Ecto neural progenitor cell (in vitro differentiated cells): Measurements from ENCODE around the gene SLC4A4.

Experiments
- DNase-seq: peaks from one replicate; pipeline ENCODE4 v3.0.0-alpha.2; 2018; ENCODE audit warnings: low spot score

Gene SLC4A4

DNA sequence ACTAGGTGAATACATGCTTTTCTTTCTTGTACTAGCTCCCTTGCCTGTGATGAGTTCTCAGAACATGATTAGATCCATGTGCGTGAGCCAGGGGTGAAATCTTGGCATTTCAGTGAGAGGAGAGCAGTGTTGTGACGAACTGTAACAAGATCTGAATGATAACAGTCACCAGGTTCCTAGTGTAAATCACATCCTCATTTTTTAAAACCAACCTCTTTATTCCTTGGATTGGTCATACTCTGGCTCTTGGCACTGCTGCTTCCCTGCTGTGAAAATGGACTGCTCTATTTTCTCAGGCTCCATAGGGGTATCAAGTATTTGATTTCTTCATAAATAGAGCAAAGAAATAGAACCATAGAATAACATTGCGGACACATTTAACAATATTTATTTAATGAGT lies 206.3 kb downstream of the SLC4A4 start:
- DNase-seq: no peak

DNA sequence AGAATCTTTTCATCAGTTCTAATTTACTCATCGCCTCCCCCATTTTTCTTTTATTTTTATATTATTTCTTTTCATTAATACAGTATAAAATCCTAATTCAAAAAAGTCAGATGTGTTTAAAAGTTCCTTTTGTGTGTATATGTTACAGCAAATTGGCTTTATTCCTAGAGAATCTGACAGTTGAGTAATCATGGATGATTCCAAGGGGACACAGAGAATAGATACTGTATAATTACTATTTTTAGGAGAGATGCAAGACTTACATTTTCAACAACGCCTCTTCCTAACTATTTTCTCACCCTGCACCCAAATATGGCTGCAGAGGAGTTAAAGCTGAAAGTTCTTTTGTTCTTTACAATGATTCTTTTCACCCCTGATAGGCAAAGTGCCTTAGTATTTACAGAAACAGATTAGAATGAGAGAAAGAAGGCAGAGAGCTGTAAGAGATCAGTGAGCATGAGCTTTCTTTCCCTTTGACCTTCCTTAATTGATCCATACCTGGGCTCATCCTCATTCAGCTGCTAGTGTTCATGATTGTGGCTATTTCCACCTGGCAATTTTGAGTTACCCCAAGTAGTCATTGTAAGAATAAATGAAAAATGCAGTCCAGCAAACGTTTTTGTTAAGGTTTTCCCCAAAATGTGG lies 210.8 kb downstream of the SLC4A4 start:
- no peak for DNase-seq

DNA sequence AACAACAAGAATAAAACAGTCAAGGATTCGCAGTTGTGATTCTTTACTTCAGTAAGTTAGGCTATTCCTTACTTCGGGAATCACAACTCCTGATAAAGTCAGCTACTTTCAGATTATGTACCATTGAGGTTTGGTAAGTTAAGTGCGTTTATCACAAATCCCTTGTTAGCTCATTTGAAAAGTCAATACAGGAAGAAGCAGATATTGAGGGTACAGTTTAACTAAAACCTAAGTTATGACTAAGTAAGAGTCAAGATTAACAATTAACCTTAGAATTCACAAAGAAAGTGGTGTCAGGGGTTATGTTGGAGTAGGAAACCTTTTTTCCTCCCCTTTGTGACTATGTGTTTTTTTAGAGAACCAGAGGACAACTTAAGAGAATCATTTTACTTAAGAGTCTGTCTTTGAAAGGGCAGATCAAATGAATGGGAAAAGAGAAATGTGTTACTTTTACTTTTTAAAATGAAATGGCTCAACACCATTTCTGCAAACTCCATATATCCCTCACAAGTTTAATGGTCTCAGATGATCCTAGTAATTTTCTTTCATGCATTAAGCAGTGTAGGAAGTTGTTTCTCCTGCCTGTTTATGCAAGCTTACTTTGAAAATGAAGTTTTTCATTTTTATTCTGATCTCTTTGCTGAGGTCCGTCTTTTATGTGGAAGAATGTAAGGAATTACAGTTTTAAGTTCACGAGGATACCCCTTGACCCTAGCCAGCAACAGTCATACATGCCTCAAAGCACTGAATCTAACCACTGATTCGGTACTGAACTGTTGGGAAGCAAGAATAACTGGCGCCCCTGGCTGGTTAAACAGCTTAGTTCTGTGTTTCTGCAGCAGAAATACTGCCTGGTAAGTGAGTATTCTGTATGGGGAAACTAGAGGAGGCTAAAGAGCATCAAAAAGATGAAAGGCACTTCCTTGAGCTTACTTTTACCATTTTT lies 211.7 kb downstream of the SLC4A4 start:
- DNase-seq: no peak

DNA sequence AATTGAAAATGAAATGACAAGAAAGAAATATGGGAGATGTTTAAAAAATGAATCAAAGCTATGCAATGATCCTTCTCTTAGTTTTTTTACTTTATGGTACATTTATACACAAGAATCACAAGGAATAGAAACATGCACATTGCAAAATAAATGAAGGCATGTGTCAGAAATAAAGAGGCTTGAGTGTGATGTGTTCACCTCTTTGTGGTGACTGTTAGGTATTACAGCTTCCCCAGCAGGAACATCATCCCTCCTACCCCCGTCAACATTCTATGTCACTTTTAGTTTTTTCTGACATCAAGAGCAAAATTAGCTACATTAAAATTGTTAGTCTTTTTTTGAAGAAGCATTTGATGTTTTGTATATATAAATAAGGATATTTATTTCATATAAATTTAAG lies 214.8 kb downstream of the SLC4A4 start:
- no peak for DNase-seq

DNA sequence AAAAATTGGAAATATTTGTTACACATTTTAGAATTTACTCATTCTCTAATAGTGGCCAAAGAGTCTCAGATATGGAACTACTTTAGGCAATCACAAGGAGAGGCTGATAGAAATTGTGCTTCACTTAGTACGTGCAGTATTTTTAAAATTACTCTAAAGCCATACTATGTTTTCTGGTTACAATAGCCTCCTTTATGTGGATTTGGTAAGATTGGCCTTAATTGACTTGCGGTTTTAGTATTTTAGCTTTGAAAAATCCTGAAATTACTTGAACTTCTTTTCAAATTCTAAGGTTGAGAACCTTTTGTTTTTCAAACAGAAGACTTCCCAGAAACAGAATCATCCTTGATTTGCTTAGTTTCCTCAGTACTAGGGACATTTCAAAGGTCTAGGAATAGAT lies 215.2 kb downstream of the SLC4A4 start:
- DNase-seq: no peak

- no peak for DNase-seq
These were observed 219.4 kb downstream of the SLC4A4 start for GRCh38 chr4:71558248-71558647.

- DNase-seq: no peak
These were observed 221.2 kb downstream of the SLC4A4 start for GRCh38 chr4:71559957-71560571.

- no peak for DNase-seq
These were observed 226.0 kb downstream of the SLC4A4 start for GRCh38 chr4:71564775-71565174.

GRCh38 chr4:71566856-71567255 lies 228.0 kb downstream of the SLC4A4 start:
- no peak for DNase-seq

- DNase-seq: no peak
These were observed 229.3 kb downstream of the SLC4A4 start for GRCh38 chr4:71568131-71568530.

GRCh38 chr4:71570492-71570891 lies 231.7 kb downstream of the SLC4A4 start:
- DNase-seq: no peak

DNA sequence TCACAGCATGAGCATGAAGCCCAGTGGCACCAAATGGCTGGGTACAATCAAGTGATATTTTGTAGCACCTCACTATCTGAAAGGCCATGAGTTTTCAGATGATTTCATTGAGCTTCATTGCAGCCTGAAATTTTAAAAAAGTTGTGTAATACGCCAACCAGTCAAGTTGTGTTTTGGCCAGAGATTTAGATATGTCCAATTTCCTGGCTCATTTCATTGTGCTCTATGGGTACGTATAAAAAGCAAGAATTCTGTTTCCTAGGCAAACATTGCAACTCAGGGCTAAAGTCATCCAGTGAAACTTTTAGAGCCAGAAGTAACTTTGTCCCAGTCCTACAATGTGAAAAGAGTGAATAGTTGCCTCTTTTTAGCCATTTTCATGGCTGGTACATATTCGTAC lies 232.5 kb downstream of the SLC4A4 start:
- no peak for DNase-seq

GRCh38 chr4:71583971-71584370 lies 245.2 kb downstream of the SLC4A4 start:
- DNase-seq: no peak

DNA sequence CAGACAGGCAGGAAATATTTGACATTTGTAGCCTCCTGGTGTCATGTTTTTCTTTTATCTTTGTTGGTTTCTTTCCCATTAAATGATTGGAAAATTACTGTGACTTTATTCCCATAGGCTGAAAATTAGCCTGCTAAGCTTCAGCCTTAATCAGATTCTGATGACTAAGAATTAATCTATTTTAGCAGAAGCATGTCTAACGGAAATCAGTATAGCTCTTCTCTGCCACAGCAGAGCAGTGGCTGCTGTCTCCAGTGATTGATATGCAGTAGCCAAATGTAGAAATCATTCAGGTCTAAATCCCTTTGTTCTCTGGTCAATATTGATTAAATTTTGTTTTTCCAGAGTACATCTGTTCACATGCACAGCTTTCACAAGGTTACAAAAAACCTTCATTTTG lies 245.8 kb downstream of the SLC4A4 start:
- no peak for DNase-seq

GRCh38 chr4:71586087-71586763 lies 247.4 kb downstream of the SLC4A4 start:
- DNase-seq: no peak

GRCh38 chr4:71587995-71588394 lies 249.2 kb downstream of the SLC4A4 start:
- DNase-seq: no peak

DNA sequence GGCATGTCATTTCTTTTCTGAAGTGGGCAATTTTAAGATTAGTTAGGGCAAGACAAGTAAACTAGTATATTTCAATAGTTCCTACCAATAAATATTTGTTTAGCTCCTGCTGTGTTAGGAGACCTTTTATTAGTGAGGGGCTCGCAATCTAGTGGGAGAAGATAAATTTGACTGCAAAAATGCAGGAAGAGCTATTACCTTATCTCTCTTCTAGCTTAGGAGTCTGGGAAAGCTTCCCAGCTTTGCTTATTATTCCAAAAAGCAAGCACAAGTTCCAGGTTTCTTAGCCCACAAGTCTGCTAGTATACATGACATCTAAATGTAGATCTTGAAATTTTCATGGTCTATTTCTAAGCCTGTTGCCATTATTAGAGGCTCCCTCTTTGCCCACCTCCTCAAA lies 254.0 kb downstream of the SLC4A4 start:
- no peak for DNase-seq

DNA sequence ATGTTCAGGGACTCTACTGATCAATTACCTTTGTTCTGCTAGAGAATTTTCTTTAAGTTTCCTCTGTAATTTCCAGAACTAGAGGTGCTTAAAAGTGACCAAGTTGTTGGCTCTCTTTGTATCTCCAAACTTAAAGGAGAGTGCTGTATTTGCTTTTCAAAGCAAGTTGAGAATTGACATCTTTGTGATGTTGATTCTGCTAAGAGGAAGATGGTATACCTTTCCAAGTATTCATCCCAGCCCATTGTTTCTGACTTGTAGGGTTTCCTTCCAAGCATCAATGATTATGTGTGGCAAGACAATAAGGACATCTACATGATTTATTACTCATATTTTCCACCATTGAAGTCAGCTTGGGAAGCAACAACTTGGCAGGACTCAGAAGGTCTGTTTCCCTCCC lies 254.5 kb downstream of the SLC4A4 start:
- no peak for DNase-seq

DNA sequence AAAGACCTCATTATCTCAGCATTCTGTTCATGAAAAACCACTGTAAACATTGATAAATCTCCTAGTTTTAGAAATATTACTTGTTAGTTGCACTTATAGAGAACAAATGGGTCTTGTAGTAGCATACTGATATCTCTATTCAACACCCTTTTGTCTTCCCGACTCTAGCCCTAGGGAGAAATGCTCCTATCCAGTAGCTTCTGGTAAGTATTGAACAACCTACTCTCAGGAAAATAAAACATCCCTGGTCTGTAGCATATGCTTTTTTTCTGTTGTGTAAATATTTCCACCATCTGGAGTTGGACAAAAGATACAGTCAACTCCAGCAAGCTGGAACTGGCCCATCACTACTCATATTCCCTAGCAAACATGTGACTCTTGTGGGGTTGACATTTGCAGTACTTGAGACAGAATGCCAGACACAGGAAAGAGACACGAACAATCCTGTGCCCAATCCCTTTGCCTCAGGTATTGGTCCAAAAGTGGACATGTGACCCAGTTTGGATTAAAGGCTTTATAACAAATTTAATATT lies 256.8 kb downstream of the SLC4A4 start:
- DNase-seq: no peak

DNA sequence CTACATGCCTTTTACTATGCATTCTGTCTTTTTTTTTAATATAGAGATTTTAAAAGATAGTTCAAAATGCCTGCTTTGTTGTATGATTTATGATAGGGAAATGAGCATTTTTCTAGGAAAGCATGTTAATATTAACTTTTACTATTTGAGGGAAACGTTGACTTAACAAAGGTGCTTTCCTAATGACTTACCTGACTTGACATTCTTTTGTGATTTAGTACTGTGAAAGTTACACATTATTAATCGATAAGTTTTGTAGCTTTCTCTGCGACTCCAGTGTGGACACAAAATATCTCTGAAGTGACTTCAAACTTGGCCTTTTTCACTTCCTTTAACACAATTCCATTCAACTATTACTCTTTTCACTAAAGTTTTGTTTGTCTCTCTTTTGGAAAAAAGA lies 260.8 kb downstream of the SLC4A4 start:
- DNase-seq: no peak

DNA sequence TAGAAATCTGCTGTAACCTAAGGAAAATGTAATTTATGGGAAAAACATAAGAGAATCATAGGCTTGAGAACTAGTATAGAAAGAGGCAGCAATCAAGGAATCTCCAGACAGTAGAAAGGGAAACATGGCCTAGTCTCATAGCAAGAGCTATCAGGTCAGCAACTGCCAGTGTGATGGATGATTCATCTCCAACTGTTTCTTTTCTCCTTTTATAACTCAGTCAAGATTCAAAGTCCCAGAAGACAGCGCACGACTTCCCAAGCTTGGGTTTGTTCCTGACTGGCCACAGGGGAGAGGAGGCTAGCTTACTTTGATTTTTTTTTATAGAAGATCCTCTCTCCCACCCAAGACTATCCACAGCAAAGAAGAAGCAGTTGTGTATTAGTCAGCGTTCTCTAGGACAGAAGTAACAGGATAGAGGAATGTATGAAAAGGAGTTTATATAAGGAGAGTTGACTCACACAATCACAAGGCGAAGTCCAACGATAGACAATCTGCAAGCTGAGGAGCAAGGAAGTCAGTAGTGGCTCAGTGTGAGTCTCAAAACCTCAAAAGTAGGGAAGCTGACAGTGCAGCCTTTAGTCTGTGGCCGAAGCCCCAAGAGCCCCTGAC lies 263.6 kb downstream of the SLC4A4 start:
- no peak for DNase-seq

GRCh38 chr4:71604785-71605184 lies 266.0 kb downstream of the SLC4A4 start:
- DNase-seq: no peak
